8988T (cell line): ENCODE data around the gene HECTD3.

Experiments
- DNase-seq: peaks from one replicate; pipeline ENCODE4 v3.0.0; 2011

The HECTD3 gene

DNA sequence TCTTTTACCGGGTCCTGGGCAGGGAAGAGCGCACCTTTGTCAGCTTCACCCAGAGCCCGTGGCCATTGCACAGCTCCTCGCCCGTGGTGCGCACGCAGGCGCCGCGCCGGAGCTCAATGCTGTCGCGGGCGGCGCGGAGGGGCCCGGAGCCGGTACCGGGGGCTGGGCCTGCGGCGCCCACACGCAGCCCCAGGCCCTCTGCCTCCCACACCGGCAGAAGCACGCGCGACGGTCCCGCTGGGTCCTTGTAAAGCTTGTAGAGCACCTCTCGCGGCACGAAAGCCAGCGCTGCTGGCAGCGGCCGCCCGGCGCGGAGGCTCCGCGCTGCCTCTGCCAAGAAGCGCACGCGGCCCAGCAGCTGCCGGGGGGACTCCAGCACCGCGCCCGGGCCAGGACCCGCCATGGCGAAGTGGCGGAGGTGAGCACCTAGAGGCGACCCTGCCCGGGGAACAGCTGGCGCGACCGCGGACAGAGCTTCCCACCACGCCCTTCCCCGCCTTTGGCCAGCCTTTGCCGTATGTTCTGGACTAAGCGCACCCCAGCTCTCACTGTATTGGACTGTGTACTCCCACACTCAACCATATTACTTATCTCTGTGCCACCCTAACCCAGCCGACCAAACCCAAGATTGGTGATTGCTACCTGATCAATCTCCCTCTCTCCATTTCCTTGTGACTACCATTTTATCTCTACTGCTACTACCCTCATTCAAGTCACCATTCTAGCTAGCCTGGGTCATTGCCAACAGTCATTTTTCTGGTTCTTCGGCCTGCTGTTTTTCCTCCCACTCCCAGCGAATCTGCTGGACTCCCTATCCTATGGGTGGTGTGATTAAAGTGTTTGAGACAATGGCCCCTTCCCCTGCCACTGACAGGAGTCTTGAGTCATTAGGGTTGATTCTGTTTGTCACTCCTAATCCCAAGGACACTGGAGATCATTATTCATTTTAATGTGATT lies at the start of gene HECTD3:
TSS of gene HECTD3 (minus strand) at position 470 of the 957 bp plus-strand sequence. CDS start at position 403, 67 bp downstream.
- DNase-seq: peak; percentile 49

DNA sequence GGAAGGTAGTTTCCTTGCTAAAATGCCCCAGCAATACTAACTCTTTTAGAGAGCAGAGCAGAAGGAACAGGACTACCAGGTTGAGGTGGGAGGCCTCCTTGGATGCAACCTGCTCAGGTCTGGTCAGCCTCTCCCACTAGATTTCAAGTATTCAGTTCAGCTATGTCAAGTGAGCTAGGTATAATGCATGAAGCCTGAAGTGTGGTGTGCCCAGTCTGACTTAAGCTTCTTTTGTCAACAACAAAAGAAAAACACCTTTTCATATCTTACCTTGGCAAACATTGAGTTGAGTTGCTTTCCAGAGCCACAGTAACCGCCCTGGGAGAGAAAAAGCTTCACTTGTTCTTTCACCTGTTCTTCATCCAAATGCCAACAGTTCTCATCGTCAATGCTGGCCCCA lies 48.7 kb upstream of the HECTD3 start:
- DNase-seq: no peak

DNA sequence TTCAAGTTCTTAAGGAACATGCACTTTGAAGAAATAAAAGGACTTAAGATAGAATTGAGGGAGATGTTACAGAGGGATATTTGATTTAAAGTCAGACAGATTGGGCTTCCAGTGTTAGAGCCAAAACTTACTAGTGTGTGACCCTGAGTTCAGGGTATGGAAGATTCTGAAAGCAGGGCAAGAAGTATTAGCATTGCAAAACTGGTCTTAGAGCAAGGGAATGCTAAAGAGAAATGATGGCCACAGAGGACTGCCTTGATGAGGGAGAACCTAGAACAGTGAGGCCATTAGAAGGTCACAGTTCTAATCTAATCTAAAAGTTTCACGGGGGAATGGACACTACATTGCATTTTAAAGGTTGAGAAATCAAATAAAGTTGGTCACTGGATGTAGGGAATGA lies 46.4 kb upstream of the HECTD3 start:
- no peak for DNase-seq

DNA sequence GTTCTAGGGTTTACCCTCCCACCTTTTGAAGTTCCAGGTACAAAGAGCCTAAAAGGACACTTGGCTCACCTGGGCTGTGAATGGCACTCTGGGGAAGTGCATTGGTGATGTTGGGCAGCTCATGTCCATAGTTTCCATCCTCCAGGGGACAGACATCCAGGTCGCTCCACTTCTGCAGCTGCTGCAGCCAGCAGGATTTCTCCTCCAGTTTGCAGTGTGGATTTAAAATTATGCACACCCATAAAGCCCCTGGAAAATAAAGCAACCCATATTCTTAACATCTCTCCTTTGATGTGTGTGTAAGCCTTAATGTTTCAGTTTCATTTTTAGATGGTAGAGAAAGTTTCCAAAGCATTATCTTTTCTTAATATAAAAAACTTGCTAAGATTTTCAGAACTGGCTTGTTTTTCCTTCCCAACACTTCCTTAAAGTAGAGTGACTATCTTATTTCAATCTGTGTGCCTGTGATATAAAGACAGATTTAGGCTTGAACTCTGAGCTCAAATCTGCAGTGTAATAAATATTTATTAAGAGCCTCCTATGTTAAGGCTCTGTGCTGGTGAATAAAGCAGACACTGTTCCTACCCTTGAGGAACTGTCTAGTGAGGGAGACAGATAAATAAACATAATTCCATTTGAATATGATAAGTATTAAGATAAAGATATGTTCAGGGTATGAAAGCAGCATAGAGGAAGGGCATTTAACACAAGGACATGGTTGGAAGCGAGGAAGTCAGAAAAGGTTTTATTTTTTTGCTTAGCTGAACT lies 40.1 kb upstream of the HECTD3 start:
- no peak for DNase-seq

DNA sequence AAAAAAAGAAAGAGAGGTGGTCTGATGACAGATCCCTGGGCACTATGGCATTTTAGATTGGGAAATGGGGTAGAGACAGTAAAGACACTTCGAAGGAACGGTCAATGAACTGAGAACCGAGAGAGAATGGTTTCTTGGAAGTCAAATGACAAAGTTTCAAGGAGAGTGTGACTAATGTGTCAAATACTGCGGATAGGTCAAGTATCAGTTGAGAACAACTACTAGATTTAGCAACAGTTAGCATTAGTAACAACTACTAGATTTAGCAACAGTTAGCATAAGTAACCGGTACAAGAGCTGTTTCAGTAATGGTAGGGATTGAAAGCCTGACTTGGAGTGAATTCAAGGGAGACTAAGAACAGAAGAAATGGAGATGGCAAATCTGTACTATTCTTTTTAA lies 35.9 kb upstream of the HECTD3 start:
- DNase-seq: no peak

DNA sequence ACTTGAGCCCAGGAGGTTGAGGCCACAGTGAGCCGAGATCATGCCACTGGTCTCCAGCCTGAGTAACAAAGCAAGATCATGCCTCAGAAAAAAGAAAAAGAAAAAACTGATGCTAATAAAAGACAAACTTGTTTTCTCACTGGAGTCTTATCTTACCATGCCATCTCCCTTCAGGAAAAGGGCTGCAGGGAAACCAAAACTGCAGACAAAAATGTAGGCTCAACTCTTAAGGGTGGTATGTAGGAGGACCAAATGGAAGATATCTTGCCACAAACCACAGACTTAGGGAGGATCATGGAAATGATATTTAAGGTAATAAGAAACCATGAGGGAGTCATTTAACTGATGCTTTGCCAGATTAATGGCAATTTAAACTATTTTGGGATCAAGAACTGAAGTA lies 33.8 kb upstream of the HECTD3 start:
- no peak for DNase-seq

DNA sequence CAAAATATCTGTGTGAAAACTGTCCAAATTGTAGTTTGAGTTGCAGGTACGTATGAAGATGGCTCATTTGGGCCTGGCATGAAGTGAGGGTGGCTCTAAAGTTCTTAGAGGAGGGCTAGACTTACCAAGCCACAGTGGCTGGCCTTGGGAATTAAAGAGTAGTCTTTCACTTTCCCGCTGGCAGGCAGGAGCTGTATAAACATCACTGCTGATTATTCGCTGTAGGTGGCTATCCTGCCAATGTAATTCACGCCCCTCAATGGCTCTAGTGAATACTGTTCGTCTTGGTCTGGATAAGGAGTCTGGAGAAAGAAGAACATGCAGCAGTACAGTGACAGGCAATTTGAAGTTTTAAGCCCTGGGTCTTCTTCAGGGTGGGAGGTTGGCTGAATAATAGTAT lies 32.0 kb upstream of the HECTD3 start:
- DNase-seq: no peak

DNA sequence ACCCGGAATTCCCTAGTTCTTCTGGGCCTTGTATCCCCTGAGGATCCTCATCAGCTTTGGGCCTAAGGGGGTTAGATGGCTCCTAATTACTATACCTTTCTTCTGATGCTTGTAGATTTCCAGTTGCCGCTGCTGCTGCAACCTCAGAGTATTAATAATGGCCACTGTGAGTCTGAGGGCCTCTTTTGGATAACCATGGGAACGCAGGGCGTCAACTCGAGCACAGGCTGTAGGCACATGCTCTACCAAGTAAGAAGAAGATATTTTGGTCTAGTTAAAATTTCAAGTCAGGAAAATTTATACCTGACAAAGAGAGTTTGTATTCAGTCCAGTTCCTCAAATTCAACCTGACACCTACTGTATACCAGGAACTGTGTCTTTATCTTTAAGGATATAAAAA lies 29.2 kb upstream of the HECTD3 start:
- no peak for DNase-seq

DNA sequence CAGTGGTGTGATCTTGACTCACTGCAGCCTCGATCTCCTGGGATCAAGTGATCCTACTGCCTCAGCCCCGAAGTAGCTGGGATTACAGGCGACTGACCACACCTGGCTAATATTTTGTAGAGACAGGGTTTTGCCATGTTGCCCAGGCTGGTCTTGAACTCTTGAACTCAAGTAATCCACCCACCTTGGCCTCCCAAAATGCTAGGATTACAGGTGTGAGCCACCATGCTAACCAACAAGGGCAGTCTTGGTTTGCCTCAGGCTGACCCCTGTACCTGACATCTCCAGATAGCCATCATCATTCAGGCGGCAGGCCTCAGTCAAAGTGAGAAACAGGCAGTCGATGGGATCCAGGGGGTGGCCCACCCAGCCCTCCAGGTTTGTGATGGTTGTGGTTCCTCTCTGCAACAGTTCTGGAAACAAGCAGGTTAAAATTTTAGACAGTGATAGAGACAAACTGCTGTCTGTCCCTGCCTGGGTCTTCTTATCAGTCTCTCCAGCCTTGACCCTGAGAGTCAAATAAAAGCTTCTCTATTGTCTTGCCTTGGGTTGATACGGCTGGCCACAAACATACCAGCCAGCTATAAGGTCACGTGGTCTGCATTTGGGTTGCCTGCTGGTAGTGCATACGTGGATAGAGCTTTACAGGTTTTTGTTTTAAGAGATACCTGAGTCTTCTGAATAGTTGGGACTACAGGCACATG lies 27.7 kb upstream of the HECTD3 start:
- DNase-seq: no peak

DNA sequence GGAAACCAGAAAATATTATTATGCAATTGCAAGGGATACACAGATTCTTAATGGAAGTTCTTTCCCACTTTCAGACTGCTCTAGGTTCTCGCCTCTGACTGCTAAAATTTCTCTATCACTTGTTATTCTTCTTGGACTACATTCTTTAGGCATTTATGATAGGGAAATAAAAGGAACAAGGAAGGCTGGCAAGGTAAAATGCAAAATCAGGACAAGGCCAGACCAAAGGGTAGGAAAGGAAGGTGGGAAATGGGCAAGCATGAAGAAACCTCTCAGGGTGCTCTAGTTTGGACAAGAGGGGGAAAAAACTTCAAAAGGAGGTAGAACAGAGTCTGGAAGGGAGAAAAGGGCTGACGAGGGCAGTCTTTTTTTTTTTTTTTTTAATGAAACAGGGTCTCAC lies 27.1 kb upstream of the HECTD3 start:
- DNase-seq: no peak

DNA sequence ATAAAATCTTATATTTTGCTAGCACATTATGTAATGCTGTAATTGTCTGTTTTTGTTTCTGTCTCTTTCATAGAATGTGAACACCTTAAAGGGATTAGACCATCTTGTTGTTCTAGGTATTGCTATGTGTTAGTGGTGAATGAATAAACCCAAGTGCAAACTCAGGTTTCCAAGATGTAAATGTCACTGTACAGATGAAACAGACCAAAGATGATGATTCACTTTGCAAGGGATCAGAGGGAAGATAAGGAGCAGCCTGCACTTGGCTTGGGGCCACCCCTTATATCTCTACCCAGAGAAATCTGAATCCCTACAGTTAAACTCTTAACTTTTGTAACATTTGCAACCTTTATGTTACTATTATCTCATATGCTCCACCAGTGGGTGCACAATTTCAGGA lies 26.3 kb upstream of the HECTD3 start:
- no peak for DNase-seq

DNA sequence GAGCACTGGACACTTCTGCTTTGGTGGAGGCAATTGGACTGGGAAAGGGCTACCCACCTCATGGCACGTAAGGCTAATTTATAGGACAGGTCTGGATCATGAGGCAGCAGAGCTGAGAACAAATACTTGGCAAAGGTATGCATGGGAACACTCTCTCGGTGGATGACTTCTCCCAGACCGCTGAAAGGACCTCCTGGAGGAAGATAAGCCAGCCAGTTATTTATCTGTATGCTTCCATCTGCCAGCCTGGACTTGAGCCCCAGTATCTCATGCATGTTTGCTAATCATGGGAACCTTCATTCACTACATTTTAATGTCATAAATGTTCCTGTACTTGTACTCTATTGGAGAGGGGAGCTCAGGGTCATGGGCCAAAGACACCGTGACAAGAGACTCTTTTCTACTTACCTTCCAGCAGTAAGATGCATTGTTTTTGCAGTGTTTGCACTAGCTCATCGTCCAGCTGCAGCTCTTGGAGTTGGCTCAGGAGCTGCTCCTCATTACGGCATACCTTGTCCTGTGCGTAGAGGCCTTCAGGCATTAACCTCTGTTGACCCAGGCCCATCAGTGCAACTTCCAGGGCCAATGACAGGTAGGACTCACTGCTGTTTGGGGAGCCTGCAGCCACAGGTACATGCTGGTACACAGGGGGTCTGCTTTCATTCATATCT lies 24.6 kb upstream of the HECTD3 start:
- DNase-seq: no peak

DNA sequence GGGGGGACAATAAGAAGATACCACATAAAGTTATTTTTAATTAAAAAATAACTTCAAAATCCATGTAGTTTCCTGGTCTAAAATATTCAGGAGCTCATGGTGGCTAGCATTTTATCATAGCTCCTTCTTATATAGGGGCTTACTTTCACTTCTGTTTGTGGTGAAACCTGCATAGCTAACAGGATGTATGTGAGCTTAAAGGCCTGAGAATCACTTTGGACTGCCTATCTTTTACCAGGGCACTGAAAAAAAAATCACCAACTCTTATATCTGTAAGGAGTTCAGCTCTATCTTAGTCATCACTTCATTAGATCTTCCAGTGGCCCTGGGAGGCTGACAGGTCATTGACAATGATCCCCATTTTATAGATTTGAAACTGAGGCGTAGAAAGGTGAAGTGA lies 22.2 kb upstream of the HECTD3 start:
- DNase-seq: no peak

DNA sequence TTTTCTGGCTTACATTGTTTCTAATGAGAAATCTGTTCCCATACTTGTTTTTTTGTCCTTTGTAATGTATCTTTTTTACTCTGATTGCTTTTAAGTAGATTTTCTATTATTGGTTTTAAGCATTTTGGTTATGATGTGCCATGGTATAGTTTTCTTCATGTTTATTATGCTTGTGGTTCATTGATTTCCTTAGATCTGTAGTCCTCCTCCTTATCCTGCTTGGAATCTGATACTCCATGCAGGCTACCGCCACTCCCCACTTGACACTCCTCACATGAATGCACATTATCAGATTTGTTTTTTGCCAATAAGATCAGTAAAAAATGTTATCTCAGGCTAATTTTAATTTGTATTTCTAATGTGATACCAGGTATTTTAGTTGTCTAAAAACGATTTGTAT lies 21.7 kb upstream of the HECTD3 start:
- DNase-seq: no peak

DNA sequence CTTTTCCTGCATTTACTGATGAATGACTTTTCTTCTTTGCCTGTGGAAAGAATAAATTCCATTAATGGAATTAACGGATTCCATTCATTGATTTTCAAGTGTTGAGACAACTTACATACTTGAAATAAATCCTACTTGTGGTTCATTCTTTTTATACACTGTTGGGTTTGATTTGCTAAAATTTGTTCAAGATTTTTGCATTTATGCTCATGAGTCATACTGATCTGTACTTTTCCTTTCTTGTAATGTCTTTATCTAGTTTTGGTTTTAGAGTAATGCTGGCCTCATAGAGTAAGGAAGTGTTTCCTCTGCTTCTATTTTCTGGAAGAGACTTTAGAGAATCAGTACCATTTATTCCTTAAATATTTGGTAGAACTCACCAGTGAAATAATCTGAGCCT lies 15.3 kb upstream of the HECTD3 start:
- DNase-seq: no peak

DNA sequence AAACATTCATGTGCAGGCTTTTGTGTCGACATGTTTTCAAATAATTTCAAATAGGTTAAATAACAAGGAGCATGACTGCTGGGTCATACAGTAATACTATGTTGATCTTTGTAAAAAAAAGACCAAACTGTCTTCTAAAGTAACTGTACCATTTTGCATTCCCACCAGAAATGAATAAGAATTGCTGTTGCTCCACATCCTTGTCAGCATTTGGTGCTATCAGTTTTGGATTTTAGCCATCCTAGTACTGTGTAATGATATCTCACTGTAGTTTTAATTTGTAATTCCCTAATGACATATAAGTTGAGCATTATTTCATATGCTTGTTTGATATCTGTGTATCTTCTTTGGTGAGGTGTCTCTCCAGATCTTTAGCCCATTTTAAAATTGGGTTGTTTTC lies 12.5 kb upstream of the HECTD3 start:
- DNase-seq: no peak

DNA sequence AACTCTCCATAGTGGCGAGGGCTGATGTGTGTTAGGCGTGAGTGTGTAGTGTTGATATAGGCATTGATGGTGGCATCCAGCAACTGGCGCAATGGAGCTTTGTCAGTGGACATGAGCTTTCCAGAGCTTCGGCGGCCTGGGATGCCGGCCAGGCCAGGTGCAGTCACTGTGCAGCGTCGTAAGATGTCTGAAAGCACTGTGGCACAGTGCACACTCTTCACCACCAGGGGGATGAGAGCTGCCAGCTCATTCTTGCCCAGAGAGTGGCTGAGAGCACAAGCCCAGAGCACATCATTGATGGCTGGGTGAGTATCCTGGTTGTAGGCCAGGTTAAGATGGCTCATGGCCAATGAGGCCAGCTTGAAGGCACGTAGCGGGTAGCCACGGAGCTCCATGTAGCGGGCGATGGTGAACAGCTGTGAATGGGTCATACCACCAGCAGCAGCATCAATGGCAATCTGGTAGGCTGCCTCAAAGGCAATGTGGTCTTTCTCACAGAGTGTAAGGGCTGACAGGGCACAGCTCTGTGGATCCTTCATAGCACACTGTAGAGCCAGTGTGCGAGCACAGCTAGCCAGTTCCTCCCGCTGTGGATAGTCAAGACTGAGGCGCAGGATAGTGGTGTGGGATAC lies 7.6 kb upstream of the HECTD3 start:
- peak; percentile 53 for DNase-seq

DNA sequence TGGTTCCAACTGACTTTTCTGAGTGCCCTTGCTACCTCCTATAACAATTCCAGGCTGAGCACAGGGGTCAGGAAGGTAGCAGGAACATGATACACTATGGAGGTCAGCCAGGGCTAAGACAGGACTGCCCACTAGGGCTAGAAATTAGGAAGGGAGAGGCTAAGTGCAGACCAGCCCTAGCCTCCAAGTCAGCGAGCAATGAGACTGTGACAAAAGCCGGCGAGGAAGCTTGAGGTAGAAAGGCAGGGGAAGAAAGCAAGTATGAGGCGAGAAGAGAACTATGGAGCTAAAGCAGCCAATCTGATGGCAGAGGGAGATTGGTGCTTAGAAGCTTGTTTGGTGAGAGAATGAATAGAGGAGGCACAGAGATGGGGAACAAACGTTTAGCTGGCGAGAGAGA lies 5.6 kb upstream of the HECTD3 start:
- DNase-seq: no peak

DNA sequence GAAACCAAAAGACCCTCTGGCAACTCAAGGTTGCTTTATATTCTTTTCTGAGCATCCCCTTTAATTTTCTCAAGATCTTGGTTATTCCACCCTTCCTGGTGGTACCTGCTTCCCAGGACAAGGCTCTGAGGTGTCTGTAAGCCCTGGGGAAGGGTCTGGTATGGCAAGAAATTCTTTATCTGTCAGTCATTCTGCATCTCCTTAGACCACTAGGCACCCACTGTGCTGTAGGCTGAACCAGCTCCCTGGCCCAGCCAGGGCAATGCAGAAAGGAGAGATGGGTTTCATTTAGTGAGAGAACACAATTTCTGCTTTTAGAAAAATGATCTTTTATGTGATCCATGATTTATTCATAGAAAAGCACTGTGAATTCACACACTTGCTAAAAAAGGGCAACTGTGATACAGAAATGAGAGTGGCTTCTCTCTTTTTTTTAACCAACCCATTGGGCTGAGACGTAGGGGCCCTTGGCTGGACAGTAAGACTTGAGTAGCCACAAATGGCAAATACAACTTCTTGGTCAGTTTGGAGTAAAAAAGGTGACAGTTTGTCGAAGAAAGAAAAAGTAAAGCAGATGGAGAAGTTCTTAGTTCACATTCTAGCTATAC lies 5.1 kb upstream of the HECTD3 start:
- DNase-seq: no peak

DNA sequence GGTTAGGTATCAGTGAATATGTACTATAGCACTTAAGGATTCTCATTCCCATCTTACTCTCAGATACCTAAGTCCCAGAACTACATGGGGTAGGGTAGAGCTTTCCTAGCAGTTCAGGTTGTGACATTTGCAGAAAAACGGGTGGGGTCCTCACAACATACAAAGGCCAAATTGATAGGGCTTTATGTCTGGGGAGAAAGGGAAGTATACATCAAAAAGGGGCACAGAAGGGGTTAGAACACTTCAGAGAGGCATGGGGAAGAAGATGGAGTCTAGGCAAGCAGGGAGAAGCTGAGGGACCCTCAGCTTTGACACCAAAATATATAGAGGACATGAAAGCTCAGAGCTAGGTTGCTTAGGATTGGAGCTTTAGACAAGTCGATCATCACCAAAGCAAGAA lies 4.6 kb upstream of the HECTD3 start:
- no peak for DNase-seq

DNA sequence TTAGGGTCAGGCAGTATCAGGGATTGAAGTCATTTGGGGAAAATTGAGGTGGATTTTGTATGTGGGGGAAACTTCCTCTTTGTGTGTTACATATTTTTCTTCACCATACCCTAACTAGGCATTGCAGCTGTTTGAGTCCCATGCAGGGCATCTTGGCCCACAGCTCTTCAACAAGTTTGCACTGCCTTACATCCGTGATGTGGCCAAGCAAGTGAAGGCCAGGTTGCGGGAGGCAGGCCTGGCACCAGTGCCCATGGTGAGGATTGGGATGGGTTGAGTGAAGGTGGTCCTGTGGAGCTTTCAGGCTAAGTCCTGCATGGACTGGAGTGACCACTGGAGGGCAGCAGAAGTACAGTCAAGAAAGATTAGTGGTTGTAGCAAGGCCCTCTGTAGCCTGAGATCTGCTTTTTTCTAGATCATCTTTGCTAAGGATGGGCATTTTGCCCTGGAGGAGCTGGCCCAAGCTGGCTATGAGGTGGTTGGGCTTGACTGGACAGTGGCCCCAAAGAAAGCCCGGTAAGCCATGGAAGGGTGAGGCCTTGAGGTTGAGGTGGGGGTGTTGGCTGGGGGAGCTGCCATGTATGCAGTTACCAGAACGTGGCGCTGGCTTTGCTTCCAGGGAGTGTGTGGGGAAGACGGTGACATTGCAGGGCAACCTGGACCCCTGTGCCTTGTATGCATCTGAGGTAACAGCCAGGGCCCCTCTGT lies 3.4 kb upstream of the HECTD3 start:
- DNase-seq: peak; percentile 53
